Ammon's horn (tissue), 1 donor: Measurements from ENCODE around the gene PCDHA1.

Experiments
- DNase-seq: peaks from one replicate; pipeline ENCODE4 v3.0.0-alpha.2; 2016; ENCODE audit warnings: low spot score

PCDHA1 gene

GRCh38 chr5:140923601-140924000, 137.7 kb downstream of the PCDHA1 start:
- peak; percentile 6 for DNase-seq

- DNase-seq = no peak
Observed at GRCh38 chr5:140925806-140926442, 140.0 kb downstream of the PCDHA1 start, which contains the start of gene PCDHAC1. Gene PCDHAC1 (plus strand): TSS chr5:140926299. CDS start chr5:140926893, 594 bp downstream.

- DNase-seq = peak; percentile 83
Observed at GRCh38 chr5:140926443-140927227, 140.7 kb downstream of the PCDHA1 start.

GRCh38 chr5:140927228-140927573, 141.3 kb downstream of the PCDHA1 start:
- no peak for DNase-seq

- DNase-seq = no peak
Observed at GRCh38 chr5:140934964-140935606, 149.1 kb downstream of the PCDHA1 start.

GRCh38 chr5:140946578-140946977, 160.6 kb downstream of the PCDHA1 start:
- DNase-seq = no peak

- DNase-seq = no peak
Observed at GRCh38 chr5:140951636-140952035, 165.7 kb downstream of the PCDHA1 start.

GRCh38 chr5:140953234-140953633, 167.3 kb downstream of the PCDHA1 start:
- no peak for DNase-seq

GRCh38 chr5:140962190-140962589, 176.2 kb downstream of the PCDHA1 start:
- DNase-seq = no peak

- DNase-seq = no peak
Observed at GRCh38 chr5:140964356-140964755, 178.4 kb downstream of the PCDHA1 start.

GRCh38 chr5:140965905-140966292, 180.0 kb downstream of the PCDHA1 start:
- DNase-seq = peak; percentile 44

- peak; percentile 82 for DNase-seq
Observed at GRCh38 chr5:140966293-140967225, 180.6 kb downstream of the PCDHA1 start, which contains the start of gene PCDHAC2. Gene PCDHAC2 (plus strand): TSS chr5:140966476. CDS start chr5:140966767, 291 bp downstream.

GRCh38 chr5:140967226-140967893, 181.4 kb downstream of the PCDHA1 start:
- no peak for DNase-seq

- DNase-seq = no peak
Observed at GRCh38 chr5:140969880-140970279, 183.9 kb downstream of the PCDHA1 start.

- no peak for DNase-seq
Observed at GRCh38 chr5:140973550-140973949, 187.6 kb downstream of the PCDHA1 start.

- no peak for DNase-seq
Observed at GRCh38 chr5:140977003-140977402, 191.1 kb downstream of the PCDHA1 start.

- no peak for DNase-seq
Observed at GRCh38 chr5:140978260-140978659, 192.3 kb downstream of the PCDHA1 start.

GRCh38 chr5:140978983-140979382, 193.0 kb downstream of the PCDHA1 start:
- DNase-seq = no peak

- DNase-seq = no peak
Observed at GRCh38 chr5:140982083-140982716, 196.3 kb downstream of the PCDHA1 start.

GRCh38 chr5:140986117-140986521, 200.2 kb downstream of the PCDHA1 start:
- DNase-seq = no peak

GRCh38 chr5:140988100-140988499, 202.2 kb downstream of the PCDHA1 start:
- no peak for DNase-seq
